IMR-90 (cell line): ENCODE data around the gene NNAT. TPM values are rescaled to one million over a fixed set of nuclear protein-coding genes. Genes with fewer than 3 reads are reported as not detected.

ENCODE experiments used
- ATAC-seq: fragments of 200-7000 bp; cut with Tn5 transposase; 2 replicates; pipeline ENCODE4 v1.9.1; 2020; ENCODE audit warnings: low read depth, mild to moderate bottlenecking, moderate library complexity
- BruUV-seq: library from RNA; stranded (reverse); fragments of 400-500 nt; replicated peaks from 2 replicates; lab custom pipeline; 2021; lab: Mats Ljungman, UMichigan
- CTCF ChIA-PET: fragments of 300-600 bp; formaldehyde crosslinking; extraction: SDS; loops from one replicate; lab custom pipeline; 2021; ENCODE audit warnings: antibody characterized with exemption; lab: Yijun Ruan, JAX
- POLR2A ChIA-PET: fragments of 300-600 bp; sonication (Branson Sonifier 250); formaldehyde crosslinking; loops from one replicate; lab custom pipeline; 2022; ENCODE audit warnings: antibody characterized with exemption; ENCODE audit not compliant: unreplicated experiment; lab: Charles Lee
- DNase-seq: peaks from one replicate; pipeline ENCODE4 v3.0.0; 2013
- H2AFZ ChIP-seq: replicated peaks from 2 replicates; pipeline ENCODE3; 2013; ENCODE audit warnings: low read length, mild to moderate bottlenecking; ENCODE audit not compliant: poor library complexity
- H2AK5ac ChIP-seq: 2 replicates; pipeline ENCODE4 v1.6.1; 2013; ENCODE audit warnings: low read depth, low read length, inconsistent platforms
- H2AK9ac ChIP-seq: replicated peaks from 2 replicates; pipeline ENCODE3; 2013; ENCODE audit warnings: mild to moderate bottlenecking, low read depth, low read length, moderate library complexity; ENCODE audit not compliant: poor library complexity
- H2BK120ac ChIP-seq: 2 replicates; pipeline ENCODE4 v1.6.1; 2013; ENCODE audit warnings: low read depth, low read length, inconsistent platforms
- H2BK15ac ChIP-seq: 3 replicates; pipeline ENCODE4 v1.6.1; 2013; ENCODE audit warnings: low read depth, low read length, inconsistent platforms
- H2BK20ac ChIP-seq: 2 replicates; pipeline ENCODE4 v1.6.1; 2013; ENCODE audit warnings: low read depth, mild to moderate bottlenecking, inconsistent platforms, low read length, moderate library complexity
- H2BK5ac ChIP-seq: 2 replicates; pipeline ENCODE4 v1.6.1; 2013; ENCODE audit warnings: mild to moderate bottlenecking, low read depth, low read length, inconsistent platforms; ENCODE audit not compliant: poor library complexity, severe bottlenecking
- H3K14ac ChIP-seq: replicated peaks from 2 replicates; pipeline ENCODE4 v1.6.1; 2013; ENCODE audit warnings: low read depth, low read length, inconsistent platforms
- H3K18ac ChIP-seq: 2 replicates; pipeline ENCODE4 v1.6.1; 2013; ENCODE audit warnings: low read depth, low read length, control low read depth
- H3K23ac ChIP-seq: 2 replicates; pipeline ENCODE4 v1.6.1; 2013; ENCODE audit warnings: low read depth, low read length, inconsistent platforms
- H3K27ac ChIP-seq: 2 replicates; pipeline ENCODE4 v1.5.1; 2013; ENCODE audit warnings: mild to moderate bottlenecking, control low read depth, low read length; ENCODE audit not compliant: insufficient read depth
- H3K27me3 ChIP-seq: 2 replicates; pipeline ENCODE4 v1.6.1; 2013; ENCODE audit warnings: low read length; ENCODE audit not compliant: control insufficient read depth, insufficient read depth
- H3K36me3 ChIP-seq: 2 replicates; pipeline ENCODE4 v1.6.1; 2013; ENCODE audit warnings: low read length, mixed read lengths; ENCODE audit not compliant: control insufficient read depth, insufficient read depth
- H3K4ac ChIP-seq: 2 replicates; pipeline ENCODE4 v1.6.1; 2013; ENCODE audit warnings: low read depth, low read length, inconsistent platforms
- H3K4me1 ChIP-seq: 2 replicates; pipeline ENCODE4 v1.6.1; 2013; ENCODE audit warnings: low read length, mixed read lengths; ENCODE audit not compliant: control insufficient read depth, insufficient read depth
- H3K4me2 ChIP-seq: 2 replicates; pipeline ENCODE4 v1.6.1; 2013; ENCODE audit warnings: low read depth, mild to moderate bottlenecking, control low read depth, low read length, moderate library complexity
- H3K4me3 ChIP-seq: 2 replicates; pipeline ENCODE4 v1.5.1; 2013; ENCODE audit warnings: low read depth, mild to moderate bottlenecking, control low read depth, low read length, moderate library complexity; ENCODE audit not compliant: insufficient read depth
- H3K56ac ChIP-seq: 2 replicates; pipeline ENCODE4 v1.6.1; 2013; ENCODE audit warnings: low read length, inconsistent platforms; ENCODE audit not compliant: insufficient read depth; ENCODE audit errors: extremely low read depth
- H3K79me1 ChIP-seq, 2 experiments: 2 replicates each; pipeline ENCODE4 v1.6.1; 2013; ENCODE audit warnings: low read length in 2 of 2, inconsistent platforms in 1 of 2, low read depth in 1 of 2
- H3K9ac ChIP-seq: 2 replicates; pipeline ENCODE4 v1.6.1; 2013; ENCODE audit warnings: low read depth, low read length, control low read depth
- H3K9me1 ChIP-seq: 2 replicates; pipeline ENCODE4 v1.6.1; 2013; ENCODE audit warnings: low read length, inconsistent platforms; ENCODE audit not compliant: insufficient read depth
- H3K9me3 ChIP-seq: 2 replicates; pipeline ENCODE4 v1.6.1; 2013; ENCODE audit warnings: low read length; ENCODE audit not compliant: control insufficient read depth, insufficient read depth
- H4K20me1 ChIP-seq: 2 replicates; pipeline ENCODE4 v1.6.1; 2013; ENCODE audit warnings: low read length, inconsistent platforms; ENCODE audit not compliant: insufficient read depth
- H4K5ac ChIP-seq: 2 replicates; pipeline ENCODE4 v1.6.1; 2013; ENCODE audit warnings: mild to moderate bottlenecking, low read depth, low read length, control low read depth
- H4K8ac ChIP-seq, 2 experiments: 2 replicates each; pipeline ENCODE4 v1.6.1; 2013; ENCODE audit warnings: low read depth in 2 of 2, low read length in 2 of 2, control low read depth in 1 of 2, inconsistent platforms in 1 of 2
- H4K91ac ChIP-seq: 2 replicates; pipeline ENCODE4 v1.6.1; 2013; ENCODE audit warnings: low read depth, low read length, inconsistent platforms; ENCODE audit not compliant: insufficient read depth
- BHLHE40 ChIP-seq: fragments of 150-350 bp; IDR thresholded peaks from 2 replicates; pipeline ENCODE4 v1.6.1; 2016; ENCODE audit warnings: mild to moderate bottlenecking, low read depth, low read length
- CHD1 ChIP-seq: IDR thresholded peaks from 2 replicates; pipeline ENCODE4 v1.6.1; 2012; ENCODE audit warnings: low read depth, low read length, improper control_type of control experiment
- FOS ChIP-seq: fragments of 150-350 bp; IDR thresholded peaks from 2 replicates; pipeline ENCODE4 v1.6.1; 2016; ENCODE audit warnings: low read depth, low read length
- MAFK ChIP-seq: IDR thresholded peaks from 2 replicates; pipeline ENCODE4 v1.6.1; 2012; ENCODE audit warnings: low read depth, low read length, improper control_type of control experiment
- MAZ ChIP-seq: IDR thresholded peaks from 2 replicates; pipeline ENCODE4 v1.6.1; 2012; ENCODE audit warnings: low read depth, mild to moderate bottlenecking, low read length, improper control_type of control experiment, moderate library complexity, borderline replicate concordance
- MXI1 ChIP-seq: IDR thresholded peaks from 2 replicates; pipeline ENCODE4 v1.6.1; 2012; ENCODE audit warnings: low read depth, mild to moderate bottlenecking, low read length, moderate library complexity, borderline replicate concordance
- RAD21 ChIP-seq: IDR thresholded peaks from 2 replicates; pipeline ENCODE4 v1.6.1; 2012; ENCODE audit warnings: low read length, improper control_type of control experiment
- RCOR1 ChIP-seq: IDR thresholded peaks from 2 replicates; pipeline ENCODE4 v1.6.1; 2012; ENCODE audit warnings: mild to moderate bottlenecking, low read length, improper control_type of control experiment; ENCODE audit not compliant: insufficient replicate concordance
- RFX5 ChIP-seq: IDR thresholded peaks from 2 replicates; pipeline ENCODE4 v1.8.0; 2012; ENCODE audit warnings: low read depth, mild to moderate bottlenecking, low read length, moderate library complexity
- SMC3 ChIP-seq: fragments of 150-350 bp; IDR thresholded peaks from 2 replicates; pipeline ENCODE4 v1.6.1; 2016; ENCODE audit warnings: low read depth, mild to moderate bottlenecking, antibody characterized with exemption, low read length, moderate library complexity
- USF2 ChIP-seq: fragments of 150-350 bp; IDR thresholded peaks from 2 replicates; pipeline ENCODE4 v1.6.1; 2017; ENCODE audit warnings: mild to moderate bottlenecking, antibody characterized with exemption, low read length, low read depth
- WGBS, 2 experiments: methylation state at CpG; one replicate each; pipeline versions ENCODE4 v1.1.5 to v1.1.7; 2013; ENCODE audit warnings: missing lambda C conversion rate in 2 of 2; ENCODE audit not compliant: insufficient read length in 1 of 2; ENCODE audit errors: extremely low coverage in 2 of 2; 5-methylcytosine and 5-hydroxymethylcytosine counted together
- dilution Hi-C: fragments of 300-500 bp; cut with HindIII; formaldehyde crosslinking; loops from one replicate; pipeline ENCODE4 v1.14.3; 2018; ENCODE audit warnings: low sequenced_read_pairs; ENCODE audit not compliant: unreplicated experiment
- in situ Hi-C: fragments of 300-500 bp; cut with MboI; formaldehyde crosslinking; loops from 3 replicates; pipeline ENCODE4 v1.14.3; 2019; ENCODE audit warnings: low sequenced_read_pairs, inconsistent platforms, mixed read lengths
- intact Hi-C: fragments of 100-400 bp; cut with micrococcal nuclease; formaldehyde crosslinking; loops from 2 replicates; pipeline ENCODE4 v1.10.0; 2022
- polyA plus RNA-seq, 3 experiments: library from polyadenylated mRNA; depleted of rRNA; stranded (reverse); fragments of >200 nt; gene quantifications; 2 replicates each; pipeline ENCODE4 v1.2.3, GENCODE V29; 2012; ENCODE audit warnings: low replicate concordance in 1 of 3
- total RNA-seq: library from RNA; depleted of rRNA; stranded (reverse); fragments of >200 nt; gene quantifications from 2 replicates; pipeline ENCODE4 v1.2.3, GENCODE V29; 2012

Gene NNAT
- total and polyA plus RNA-seq, 2 of the 4 experiments (the other 2 are of a cell fraction), result 2.0 to 6.5 TPM

- no peak for TF ChIP-seq USF2
- no peak for TF ChIP-seq MAFK
Observed at GRCh38 chr20:37516811-37517750, 4.0 kb upstream of the NNAT start (continued).

- intact Hi-C loops, result no loop called here
Observed at GRCh38 chr20:37518059-37518458, 3.0 kb upstream of the NNAT start.

More at GRCh38 chr20:37518059-37518458, 3.0 kb upstream of the NNAT start:
- ChIA-PET CTCF (no interaction called here), POLR2A (no interaction called here)
- DNase-seq (no peak), ATAC-seq (no peak)
- dilution Hi-C loops (no loop called here), in situ Hi-C loops (no loop called here)
- Histone ChIP-seq H3K9me3 (no peaks in the 10 kb centered on the region), H2AFZ (no peak overlapping the region), H3K4me2 (no peak overlapping the region), H3K23ac (0 out of 2 replicates have a peak overlapping the region, but pooled peaks have one; percentile 26), H2AK5ac (peak overlapping the region; percentile 77), H3K27ac (peak overlapping the region; percentile 50; the same call in 1 of the 2 replicates), H2BK120ac (no peak overlapping the region), H4K8ac (peak overlapping the region in 1 of 2 experiments; percentile 27; a peak in 1 of 4 replicates), H2BK20ac (peak overlapping the region; percentile 50; the same call in 1 of the 2 replicates), H3K4me3 (no peak overlapping the region), H4K5ac (no peak overlapping the region; the same call in 1 of the 2 replicates), H3K14ac (peak overlapping the region; percentile 69), H2BK15ac (no peak overlapping the region), H4K20me1 (peaks cover 90% of the 10 kb centered on the region), H3K9ac (no peak overlapping the region), H3K9me1 (peaks cover 39% of the 10 kb centered on the region), H2BK5ac (peak overlapping the region; percentile 0), H2AK9ac (no peak overlapping the region), H3K79me1 (peaks cover 45 to 81% of the 10 kb centered on the region in 2 experiments), H4K91ac (peak overlapping the region; percentile 62; the same call in 1 of the 2 replicates), H3K56ac (no peak overlapping the region), H3K36me3 (peaks cover 29% of the 10 kb centered on the region; the same call in 1 of the 2 replicates), H3K18ac (peak overlapping the region; percentile 19; the same call in 1 of the 2 replicates), H3K4ac (peak overlapping the region; percentile 41), H3K27me3 (no peaks in the 10 kb centered on the region), H3K4me1 (peaks cover 29% of the 10 kb centered on the region)
- TF ChIP-seq RAD21 (no peak), RCOR1 (no peak), MXI1 (no peak), CHD1 (no peak), FOS (no peak), BHLHE40 (no peak), RFX5 (no peak), SMC3 (no peak), MAZ (no peak)
- no TSS peak for BruUV-seq
- 100% methylated on average over 4 of the region's 7 CpGs; no CpG with 5 or more reads in 1 of the 2 experiments for WGBS, 2 experiments
